ENCODE data around the gene NADSYN1.

Gene NADSYN1

DNA sequence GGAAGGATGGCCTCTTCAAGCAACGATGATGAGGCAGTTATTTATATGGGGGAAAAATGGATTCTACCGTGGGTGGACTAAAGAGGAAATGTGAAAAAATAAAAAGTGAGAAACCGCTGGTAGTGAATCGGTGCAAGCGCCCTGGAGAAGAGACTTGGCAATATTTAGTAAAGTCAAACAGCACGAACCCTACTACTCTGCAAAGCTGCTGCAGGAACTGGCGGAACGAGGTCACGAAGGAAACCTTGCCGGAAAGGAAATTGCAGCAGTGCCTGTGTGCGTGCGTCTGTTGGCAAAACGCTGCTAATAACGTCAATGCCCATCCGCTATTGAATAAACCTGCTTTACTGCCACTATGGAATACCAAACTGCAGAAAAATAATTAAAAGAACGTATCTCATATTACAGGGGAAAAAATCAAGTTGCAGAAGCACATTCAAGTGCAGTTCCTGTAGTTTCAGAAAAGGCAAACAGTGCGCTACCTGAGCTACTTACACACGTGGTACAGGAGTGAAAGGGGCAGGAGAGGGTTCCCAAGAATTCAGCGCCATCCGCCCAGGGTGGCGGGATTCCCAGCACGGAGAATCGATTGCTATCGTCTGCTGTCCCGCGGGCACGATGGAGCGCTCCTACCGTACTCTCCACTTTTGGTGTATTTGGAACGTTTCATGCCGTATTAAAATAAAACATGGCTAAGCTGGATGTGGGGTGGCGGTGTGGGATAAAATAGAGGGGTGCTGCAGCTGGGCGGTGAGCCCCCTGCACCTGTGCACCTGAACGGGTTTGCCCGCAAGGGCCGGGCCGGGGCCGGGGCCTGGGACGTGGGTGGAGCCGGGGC is 585 bp upstream of the NADSYN1 start:
- no peak for DNase-seq

GRCh38 chr11:71453918-71454304 is 908 bp downstream of the NADSYN1 start:
- DNase-seq, result no peak

DNA sequence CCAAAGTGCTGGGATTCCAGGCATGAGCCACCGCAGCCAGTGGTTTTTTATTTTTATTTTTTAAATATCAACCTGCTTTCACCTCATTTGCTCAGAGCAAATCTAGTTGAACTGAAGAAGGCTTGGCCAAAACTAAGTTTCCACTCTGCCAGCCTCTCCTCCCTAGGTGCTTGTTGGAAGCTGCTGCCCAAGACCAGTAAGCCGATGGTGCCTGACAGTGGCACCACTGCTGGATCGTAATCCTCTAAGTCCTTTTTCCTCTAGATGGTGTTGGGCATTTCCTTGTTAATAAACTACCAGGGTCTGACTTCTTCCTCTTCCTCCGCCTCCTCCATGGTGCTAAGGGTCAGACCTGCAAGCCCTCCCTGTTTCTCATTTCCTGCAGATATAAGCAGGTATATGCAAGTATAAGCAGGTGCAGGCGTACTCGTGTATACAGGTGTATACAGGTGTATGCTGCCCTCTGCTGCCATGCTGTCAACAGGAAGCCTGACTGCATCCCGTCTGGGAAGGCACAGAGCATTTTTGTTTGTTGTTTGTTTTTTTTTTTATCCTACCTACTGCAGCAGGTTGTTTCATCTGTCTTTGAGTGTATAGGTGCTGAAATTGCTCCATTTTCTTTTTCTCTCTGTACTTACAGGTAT is 1.6 kb downstream of the NADSYN1 start:
- no peak for DNase-seq

- no peak for DNase-seq
Measured at GRCh38 chr11:71456294-71456693, 3.3 kb downstream of the NADSYN1 start.

DNA sequence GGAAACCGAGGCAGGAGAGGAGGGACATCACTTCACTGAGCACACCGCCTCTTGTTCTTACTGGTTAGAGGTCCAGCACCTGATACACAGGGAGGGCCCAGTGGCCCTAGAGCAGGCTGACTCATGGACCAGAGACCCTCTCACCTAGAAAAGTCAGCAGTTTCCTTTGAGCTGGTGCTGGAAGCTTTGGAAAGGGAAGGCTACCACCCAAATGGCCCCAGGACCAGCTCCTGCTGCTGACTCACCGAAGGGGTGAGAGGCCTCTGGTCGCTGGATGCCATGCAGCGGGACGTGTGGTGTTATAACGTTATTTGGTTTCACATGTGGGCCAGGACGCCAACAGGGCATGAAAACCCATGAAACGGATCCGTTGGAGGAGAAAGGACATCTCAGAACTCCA is 3.8 kb downstream of the NADSYN1 start:
- no peak for DNase-seq

- no peak for DNase-seq
Measured at GRCh38 chr11:71458146-71459070, 5.4 kb downstream of the NADSYN1 start.

DNA sequence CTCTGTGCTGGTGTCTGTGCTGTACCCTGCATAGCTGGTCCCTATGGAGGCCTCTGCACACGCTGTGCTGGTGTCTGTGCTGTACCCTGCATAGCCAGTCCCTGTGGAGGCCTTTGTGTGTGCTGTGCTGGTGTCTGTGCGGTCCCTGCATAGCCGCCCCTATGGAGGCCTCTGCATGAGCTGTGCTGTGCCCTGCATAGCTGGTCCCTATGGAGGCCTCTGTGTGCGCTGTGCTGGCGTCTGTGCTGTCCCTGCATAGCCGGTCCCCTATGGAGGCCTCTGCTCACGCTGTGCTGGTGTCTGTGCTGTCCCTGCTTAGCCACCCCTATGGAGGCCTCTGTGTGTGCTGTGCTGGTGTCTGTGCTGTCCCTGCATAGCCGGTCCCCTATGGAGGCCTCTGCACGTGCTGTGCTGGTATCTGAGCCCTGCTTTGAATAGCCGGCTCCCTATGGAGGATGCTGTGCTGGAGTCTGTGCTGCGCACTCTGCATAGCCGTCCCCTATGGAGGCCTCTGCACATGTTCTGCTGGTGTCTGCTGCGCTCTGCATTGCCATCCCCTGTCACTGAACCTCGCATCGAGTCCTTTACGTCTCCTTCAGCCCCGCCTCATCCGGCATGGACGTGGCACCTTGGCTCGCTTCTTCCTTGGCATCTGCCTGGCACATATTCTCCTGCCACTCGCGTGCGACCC is 6.2 kb downstream of the NADSYN1 start:
- DNase-seq, result no peak

GRCh38 chr11:71459767-71460320 is 6.8 kb downstream of the NADSYN1 start:
- no peak for DNase-seq

DNA sequence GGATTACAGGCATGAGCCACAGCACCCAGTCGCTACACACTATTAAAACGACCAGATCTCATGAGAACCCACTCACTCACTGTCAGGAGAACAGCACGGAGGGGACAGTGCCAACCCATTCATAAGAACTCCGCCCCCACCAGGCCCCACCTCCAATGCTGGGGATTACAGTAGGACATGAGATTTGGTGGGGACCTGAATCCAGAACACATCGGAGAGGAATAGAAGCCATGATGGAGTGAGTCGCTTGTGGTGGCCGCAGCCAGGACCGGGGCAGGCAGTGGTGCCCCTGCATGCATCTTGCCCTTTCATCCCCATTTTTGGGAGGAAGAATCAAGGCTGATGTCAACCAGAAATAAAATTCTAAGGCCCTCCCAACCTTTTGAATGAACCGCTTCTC is 8.7 kb downstream of the NADSYN1 start:
- DNase-seq, result no peak

GRCh38 chr11:71462726-71463125 is 9.7 kb downstream of the NADSYN1 start:
- DNase-seq, result no peak

- DNase-seq, result no peak
Measured at GRCh38 chr11:71463331-71464211, 10.6 kb downstream of the NADSYN1 start.

DNA sequence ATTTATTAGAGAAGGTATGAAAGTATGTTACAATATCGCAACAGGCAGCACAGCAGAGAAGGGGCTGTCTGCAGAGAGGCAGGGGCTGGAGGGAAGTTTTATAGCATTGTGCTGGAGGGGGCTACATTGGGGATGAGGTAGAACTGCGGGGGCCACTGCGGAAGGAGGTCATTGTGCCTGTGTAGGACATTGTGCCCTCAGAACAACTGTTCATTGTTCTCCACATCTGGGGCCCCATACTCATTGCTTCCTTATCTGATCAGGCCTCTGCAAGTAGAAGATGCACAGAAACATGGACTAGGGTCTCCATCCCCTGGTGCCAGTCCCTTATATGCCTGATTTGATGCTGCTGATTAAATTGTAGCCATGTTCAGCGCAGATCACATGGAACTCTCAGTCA is 12.1 kb downstream of the NADSYN1 start:
- DNase-seq, result no peak

- no peak for DNase-seq
Measured at GRCh38 chr11:71466358-71466757, 13.4 kb downstream of the NADSYN1 start.

- DNase-seq, result no peak
Measured at GRCh38 chr11:71467164-71467563, 14.2 kb downstream of the NADSYN1 start.

GRCh38 chr11:71470946-71471345 is 17.9 kb downstream of the NADSYN1 start:
- DNase-seq, result no peak

- DNase-seq, result no peak
Measured at GRCh38 chr11:71472357-71472885, 19.4 kb downstream of the NADSYN1 start.

DNA sequence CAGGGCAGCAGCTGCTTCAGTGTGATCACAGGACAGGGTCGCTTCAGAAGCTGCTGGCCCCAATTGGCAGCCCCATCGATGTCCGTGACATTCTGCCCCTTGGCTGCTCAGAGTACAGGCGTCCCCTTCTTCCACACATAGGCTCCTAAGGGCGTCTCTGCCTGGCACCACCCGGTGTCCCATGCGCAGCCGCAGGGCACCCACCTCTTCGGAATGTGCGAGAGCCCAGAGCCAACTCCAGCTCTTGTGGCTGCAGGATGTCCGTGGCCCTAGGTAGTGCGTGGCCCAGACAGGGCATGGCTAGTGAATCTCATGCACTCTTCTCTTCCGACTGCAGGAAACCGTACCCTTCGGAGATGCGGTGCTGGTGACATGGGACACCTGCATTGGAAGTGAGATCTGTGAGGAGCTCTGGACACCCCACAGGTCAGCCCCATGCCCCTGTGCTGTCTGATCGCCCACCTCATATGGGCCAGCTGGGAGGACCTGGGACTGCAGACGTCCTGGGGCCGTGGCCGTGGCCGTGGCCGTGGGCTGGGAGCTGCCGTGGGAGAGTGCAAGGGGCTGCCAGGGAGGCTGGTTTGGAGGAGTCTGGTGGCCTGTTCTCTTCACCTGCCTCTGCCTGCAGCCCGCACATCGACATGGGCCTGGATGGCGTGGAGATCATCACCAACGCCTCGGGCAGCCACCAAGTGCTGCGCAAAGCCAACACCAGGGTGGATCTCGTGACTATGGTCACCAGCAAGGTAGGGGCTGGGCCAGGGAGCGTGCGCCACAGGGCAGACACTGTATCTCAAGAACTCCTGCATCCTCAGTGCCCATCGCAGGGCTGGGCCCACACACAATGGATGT is 20.2 kb downstream of the NADSYN1 start:
- DNase-seq, result no peak

- no peak for DNase-seq
Measured at GRCh38 chr11:71473793-71474080, 20.7 kb downstream of the NADSYN1 start.

- DNase-seq, result no peak
Measured at GRCh38 chr11:71474141-71474770, 21.3 kb downstream of the NADSYN1 start.

Measured in NCI-H187 treated with DMSO at 0.1 percent for 48 hours (cell line).